Muscle layer of colon (tissue), 2 donors: ENCODE measurements around the gene SLC44A4.
"Not testable (repeated sequence)": the region's sequence is repeated elsewhere in the genome, so short reads cannot be mapped to it uniquely, and the experiment has no call there.

Experiments used
- H3K27ac ChIP-seq: one replicate; pipeline ENCODE4 v1.7.0; 2013; ENCODE audit warnings: low read depth, mild to moderate bottlenecking, low read length, moderate library complexity
- H3K27me3 ChIP-seq, 2 donors: one replicate each; pipeline ENCODE4 v1.7.0; 2013; ENCODE audit warnings: low read length in 2 of 2, mild to moderate bottlenecking in 2 of 2; ENCODE audit not compliant: insufficient read depth in 2 of 2, control insufficient read depth in 1 of 2
- H3K36me3 ChIP-seq: one replicate; pipeline ENCODE4 v1.7.0; 2013; ENCODE audit warnings: mild to moderate bottlenecking, low read length; ENCODE audit not compliant: insufficient read depth
- H3K4me1 ChIP-seq: one replicate; pipeline ENCODE4 v1.7.0; 2013; ENCODE audit warnings: mild to moderate bottlenecking, low read length; ENCODE audit not compliant: insufficient read depth
- H3K4me3 ChIP-seq, 2 donors: one replicate each; pipeline ENCODE4 v1.7.0; 2013; ENCODE audit warnings: low read length in 2 of 2, low read depth in 1 of 2, mild to moderate bottlenecking in 1 of 2, moderate library complexity in 1 of 2
- H3K9ac ChIP-seq: one replicate; pipeline ENCODE4 v1.7.0; 2013; ENCODE audit warnings: low read length
- H3K9me3 ChIP-seq: one replicate; pipeline ENCODE4 v1.7.0; 2013; ENCODE audit warnings: mild to moderate bottlenecking, low read length
- donor health status: abdominal sarcoma.
- donor health status: Adenocarcinoma of cecum.

Gene SLC44A4

DNA sequence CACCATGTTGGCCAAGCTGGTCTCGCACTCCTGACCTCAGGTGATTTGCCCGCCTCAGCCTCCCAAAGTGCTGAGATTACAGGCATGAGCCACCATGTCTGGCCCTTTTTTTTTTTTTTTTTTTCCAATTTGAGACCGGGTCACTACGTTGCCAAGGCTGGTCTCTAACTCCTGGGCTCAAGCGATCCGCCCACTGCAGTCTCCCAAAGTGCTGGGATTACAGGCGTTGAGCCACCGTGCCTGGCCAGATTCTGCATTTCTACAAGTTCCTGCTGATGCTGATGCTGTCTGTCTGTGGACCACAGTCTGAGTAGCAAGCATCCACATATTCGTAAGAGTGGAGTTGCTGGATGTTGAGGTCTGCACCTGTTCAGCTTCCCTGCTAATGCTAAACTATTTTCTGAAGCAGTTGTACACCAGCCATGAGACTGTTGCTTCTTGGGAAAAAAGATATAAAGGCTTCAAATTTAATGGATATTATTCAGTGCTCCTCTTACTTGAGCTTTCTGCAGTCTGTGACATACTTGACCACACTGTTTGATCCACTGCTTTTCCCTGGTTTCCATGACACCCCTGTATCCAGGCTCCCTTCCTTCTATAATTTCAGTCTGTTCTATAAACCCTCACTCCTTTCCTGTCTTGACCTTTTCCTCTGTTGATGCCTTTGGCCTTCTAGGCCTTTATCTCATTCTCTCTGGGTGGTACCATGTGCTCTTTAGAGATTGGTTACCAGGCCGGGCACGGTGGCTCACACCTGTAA, 33.2 kb upstream of the SLC44A4 start:
- no peak overlapping the region for H3K9ac ChIP-seq
- no peaks in the 10 kb centered on the region for H3K36me3 ChIP-seq
- H3K4me3 ChIP-seq = no peak overlapping the region
- H3K9me3 ChIP-seq = no peaks in the 10 kb centered on the region
- no peaks in the 10 kb centered on the region for H3K4me1 ChIP-seq
- H3K27me3 ChIP-seq = no peaks in the 10 kb centered on the region
- no peak overlapping the region for H3K27ac ChIP-seq

DNA sequence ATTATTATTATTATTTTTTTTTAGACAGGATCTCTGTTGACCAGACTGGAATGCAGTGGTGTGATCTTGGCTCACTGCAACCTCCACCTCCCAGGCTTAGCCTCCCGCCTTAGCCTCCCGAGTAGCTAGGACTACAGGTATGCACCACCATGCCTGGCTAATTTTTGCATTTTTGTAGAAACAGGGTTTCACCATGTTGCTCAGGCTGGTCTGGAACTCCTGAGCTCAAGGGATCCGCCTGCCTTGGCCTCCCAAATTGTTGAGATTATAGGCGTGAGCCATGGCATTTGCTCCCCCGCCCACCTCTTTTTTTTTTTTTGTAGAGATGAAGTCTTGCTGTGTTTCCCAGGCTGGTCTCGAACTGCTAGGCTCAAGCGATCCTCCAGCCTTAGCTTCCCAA, 30.5 kb upstream of the SLC44A4 start:
- not testable (repeated sequence) for H3K4me3 ChIP-seq, H3K36me3 ChIP-seq, H3K9me3 ChIP-seq, H3K4me1 ChIP-seq, H3K27ac ChIP-seq, H3K9ac ChIP-seq, H3K27me3 ChIP-seq

DNA sequence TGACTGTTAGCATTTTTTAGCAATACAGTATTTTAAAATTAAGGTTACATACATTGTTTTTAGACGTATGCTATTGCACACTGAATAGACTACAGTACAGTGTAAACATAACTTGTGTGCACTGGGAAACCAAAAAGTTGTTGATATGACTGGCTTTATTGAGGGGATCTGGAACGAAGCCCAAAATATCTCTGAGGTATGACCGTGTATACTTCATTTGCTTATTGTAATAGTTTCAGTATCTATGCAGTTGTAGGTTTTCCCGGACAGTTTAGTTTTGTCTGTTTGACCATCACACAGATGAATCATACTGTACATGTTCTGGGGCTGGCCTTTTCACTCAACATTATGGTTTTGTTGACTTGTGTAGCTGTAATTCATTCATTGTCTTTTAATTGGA, 30.0 kb upstream of the SLC44A4 start:
- H3K9ac ChIP-seq = no peak overlapping the region
- H3K36me3 ChIP-seq = no peaks in the 10 kb centered on the region
- H3K4me1 ChIP-seq = peaks cover 2% of the 10 kb centered on the region
- H3K27ac ChIP-seq = no peak overlapping the region
- no peak overlapping the region for H3K4me3 ChIP-seq
- H3K27me3 ChIP-seq = no peaks in the 10 kb centered on the region
- H3K9me3 ChIP-seq = no peaks in the 10 kb centered on the region

DNA sequence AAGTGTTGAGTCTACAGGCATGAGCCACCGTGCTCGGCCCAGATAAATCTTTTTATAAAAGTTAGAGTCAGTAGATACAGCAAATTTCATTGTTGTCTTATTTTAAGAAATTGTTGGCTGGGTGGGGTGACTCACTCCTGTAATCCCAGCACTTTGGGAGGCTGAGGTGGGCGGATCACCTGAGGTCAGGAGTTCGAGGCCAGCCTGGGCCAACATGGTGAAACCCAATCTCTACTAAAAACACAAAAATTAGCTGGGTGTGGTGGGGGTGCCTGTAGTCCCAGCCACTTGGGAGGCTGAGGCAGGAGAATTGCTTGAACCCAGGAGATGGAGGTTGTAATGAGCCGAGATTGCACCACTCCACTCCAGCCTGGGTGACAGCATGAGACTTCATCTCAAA, 29.5 kb upstream of the SLC44A4 start:
- not testable (repeated sequence) for H3K9ac ChIP-seq, H3K27me3 ChIP-seq, H3K4me3 ChIP-seq, H3K36me3 ChIP-seq, H3K9me3 ChIP-seq, H3K4me1 ChIP-seq, H3K27ac ChIP-seq

DNA sequence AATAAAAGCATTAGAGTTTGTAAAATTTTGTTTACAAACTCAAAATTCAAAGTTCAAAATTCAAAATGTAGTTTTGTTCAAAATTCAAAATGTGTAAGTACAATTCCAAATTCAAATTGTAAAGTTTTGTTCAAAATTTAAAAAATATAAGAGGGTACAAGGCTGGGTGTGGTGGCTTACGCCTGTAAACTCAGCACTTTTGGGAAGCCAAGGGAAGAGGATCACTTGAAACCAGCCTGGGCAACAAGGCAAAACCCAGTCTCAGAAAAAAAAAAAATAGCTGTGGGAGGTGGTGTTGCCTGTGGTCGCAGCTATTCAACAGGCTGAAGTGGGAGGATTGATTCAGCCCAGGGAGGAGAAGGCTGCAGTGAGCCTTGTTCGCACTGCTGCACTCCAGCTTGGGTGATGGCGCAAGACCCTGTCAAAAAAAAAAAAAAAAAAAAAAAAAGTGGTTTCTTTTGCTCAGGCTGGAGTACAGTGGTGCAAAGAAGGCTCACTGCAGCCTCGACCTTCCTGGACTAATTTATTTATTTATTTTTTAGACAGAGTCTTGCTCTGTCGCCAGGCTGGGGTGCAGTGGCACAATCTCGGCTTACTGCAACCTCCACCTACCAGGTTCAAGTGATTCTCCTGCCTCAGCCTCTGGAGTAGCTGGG, 28.5 kb upstream of the SLC44A4 start:
- H3K4me3 ChIP-seq = no peak overlapping the region
- H3K27ac ChIP-seq = no peak overlapping the region
- H3K4me1 ChIP-seq = peaks cover 12% of the 10 kb centered on the region
- H3K9me3 ChIP-seq = no peaks in the 10 kb centered on the region
- H3K9ac ChIP-seq = no peak overlapping the region
- no peaks in the 10 kb centered on the region for H3K36me3 ChIP-seq
- no peaks in the 10 kb centered on the region for H3K27me3 ChIP-seq

DNA sequence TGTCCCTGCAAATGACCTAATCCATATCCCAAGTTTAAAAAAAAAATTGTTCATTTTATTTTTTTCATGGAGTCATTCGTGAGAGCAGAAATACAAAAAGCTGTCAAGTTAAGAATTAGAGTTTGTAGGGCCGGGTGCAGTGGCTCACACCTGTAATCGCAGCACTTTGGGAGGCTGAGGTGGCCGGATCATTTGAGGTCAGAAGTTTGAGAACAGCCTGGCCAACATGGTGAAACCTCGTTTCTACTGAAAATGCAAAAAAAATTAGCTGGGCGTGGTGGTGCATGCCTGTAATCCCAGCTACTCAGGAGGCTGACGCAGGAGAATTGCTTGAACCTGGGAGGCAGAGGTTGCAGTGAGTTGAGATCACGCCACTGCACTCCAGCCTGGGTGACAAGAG, 27.9 kb upstream of the SLC44A4 start:
- H3K9me3 ChIP-seq, H3K9ac ChIP-seq, H3K27me3 ChIP-seq, H3K36me3 ChIP-seq, H3K4me3 ChIP-seq, H3K27ac ChIP-seq: not testable (repeated sequence)
- peaks cover 12% of the 10 kb centered on the region for H3K4me1 ChIP-seq

- H3K36me3 ChIP-seq = no peaks in the 10 kb centered on the region
- H3K27me3 ChIP-seq = no peaks in the 10 kb centered on the region
- H3K9me3 ChIP-seq = no peaks in the 10 kb centered on the region
- H3K27ac ChIP-seq = no peak overlapping the region
- peaks cover 14% of the 10 kb centered on the region for H3K4me1 ChIP-seq
- no peak overlapping the region for H3K4me3 ChIP-seq
- H3K9ac ChIP-seq = no peak overlapping the region
Measured at GRCh38 chr6:31906122-31906521, 27.3 kb upstream of the SLC44A4 start.

DNA sequence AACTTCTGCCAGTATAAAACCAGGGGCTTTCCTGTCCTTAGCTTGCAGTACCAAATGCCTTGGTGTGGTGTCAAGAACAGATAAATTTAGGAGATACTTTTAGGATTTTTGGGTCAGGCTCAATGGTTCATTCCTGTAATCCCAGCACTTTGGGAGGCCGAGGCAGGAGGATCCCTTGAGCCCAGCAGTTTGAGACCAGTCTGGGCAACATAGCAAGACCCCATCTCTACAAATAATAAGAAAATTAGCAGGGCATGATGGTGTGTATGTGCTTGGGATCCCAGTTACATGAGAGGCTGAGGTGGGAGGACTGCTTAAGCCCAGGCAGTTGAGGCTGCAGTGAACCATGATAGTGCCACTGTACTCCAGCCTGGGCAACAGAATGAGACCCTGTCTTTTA, 26.2 kb upstream of the SLC44A4 start:
- no peak overlapping the region for H3K4me3 ChIP-seq
- H3K9ac ChIP-seq = no peak overlapping the region
- H3K27me3 ChIP-seq = no peaks in the 10 kb centered on the region
- no peaks in the 10 kb centered on the region for H3K36me3 ChIP-seq
- no peak overlapping the region for H3K27ac ChIP-seq
- no peaks in the 10 kb centered on the region for H3K9me3 ChIP-seq
- peaks cover 19% of the 10 kb centered on the region for H3K4me1 ChIP-seq

DNA sequence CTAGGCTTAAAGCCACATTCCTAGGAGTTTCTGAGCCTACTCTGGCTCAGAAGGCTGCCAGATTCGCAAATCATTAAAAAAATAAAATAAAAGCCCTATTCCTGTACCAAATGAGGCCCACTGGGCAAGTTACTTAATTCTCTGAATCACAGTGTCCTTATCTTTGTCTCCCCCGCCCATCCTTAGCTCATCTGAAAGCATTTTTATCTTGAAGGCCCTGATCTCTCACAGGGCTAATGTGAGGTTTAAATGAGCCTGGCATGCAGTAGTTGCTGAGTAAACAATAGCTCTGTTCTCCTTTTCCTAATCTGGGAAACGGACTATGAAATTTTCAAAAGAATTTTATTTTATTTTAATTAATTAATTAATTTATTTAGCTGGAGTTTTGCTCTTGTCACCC, 25.2 kb upstream of the SLC44A4 start:
- Histone ChIP-seq H3K36me3 (no peaks in the 10 kb centered on the region), H3K9me3 (no peaks in the 10 kb centered on the region), H3K9ac (no peak overlapping the region), H3K27ac (peak overlapping the region; percentile 93), H3K27me3 (no peaks in the 10 kb centered on the region), H3K4me1 (peaks cover 26% of the 10 kb centered on the region), H3K4me3 (no peak overlapping the region)

- Histone ChIP-seq H3K9me3 (no peaks in the 10 kb centered on the region), H3K9ac (peak within 1 kb of the TSS; percentile 49), H3K36me3 (no peaks in the 10 kb centered on the region), H3K27ac (peak within 1 kb of the TSS; percentile 93), H3K27me3 (no peaks in the 10 kb centered on the region), H3K4me1 (peaks cover 32% of the 10 kb centered on the region), H3K4me3 (peak within 1 kb of the TSS; percentile 75 to 93)
Measured at GRCh38 chr6:31901953-31902643, 23.3 kb upstream of the SLC44A4 start, which contains the start of gene ZBTB12. Gene ZBTB12 (minus strand): TSS chr6:31902086. CDS start chr6:31901305, 781 bp downstream.

DNA sequence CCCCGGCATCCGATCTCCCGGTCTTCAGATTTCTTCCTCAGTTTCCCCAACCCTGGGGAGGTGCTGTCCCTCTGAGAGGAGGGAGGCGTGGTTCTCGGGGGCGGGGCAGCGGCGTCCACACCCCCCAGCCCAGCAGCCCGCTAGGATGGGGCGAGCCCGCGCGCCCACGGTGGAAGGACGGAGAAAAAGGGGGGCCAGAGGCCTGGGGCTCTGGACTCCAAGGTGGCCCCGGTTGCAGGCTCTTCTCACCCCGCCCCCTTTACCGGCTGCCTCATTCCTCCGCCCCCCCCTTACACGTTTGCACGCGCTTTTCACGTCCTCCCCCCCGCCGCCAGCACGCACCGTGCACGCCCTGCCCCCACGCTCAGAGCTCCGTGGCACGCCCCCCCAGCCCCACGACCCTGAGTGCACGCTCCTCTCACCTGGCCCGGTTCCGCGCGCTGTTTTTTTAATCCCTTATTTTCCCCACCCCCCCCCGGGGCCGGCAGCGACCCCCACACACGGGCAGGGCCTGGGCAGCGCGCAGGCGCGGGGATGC, 22.7 kb upstream of the SLC44A4 start:
- Histone ChIP-seq H3K4me1 (peaks cover 35% of the 10 kb centered on the region), H3K9me3 (no peaks in the 10 kb centered on the region), H3K4me3 (peak overlapping the region; percentile 75 to 93), H3K27me3 (no peaks in the 10 kb centered on the region), H3K27ac (peak overlapping the region; percentile 80), H3K9ac (no peak overlapping the region), H3K36me3 (no peaks in the 10 kb centered on the region)
